ENCODE data around the gene PTN. TPM values are rescaled to one million over a fixed set of nuclear protein-coding genes. Genes with fewer than 3 reads are reported as not detected.
"Not testable (repeated sequence)": the region's sequence is repeated elsewhere in the genome, so short reads cannot be mapped to it uniquely, and the experiment has no call there.

PTN gene
- total and polyA plus RNA-seq, 9 of the 15 experiments (the other 6 are each of a cell fraction or from before 2014, with no cell fraction given): not detected

DNA sequence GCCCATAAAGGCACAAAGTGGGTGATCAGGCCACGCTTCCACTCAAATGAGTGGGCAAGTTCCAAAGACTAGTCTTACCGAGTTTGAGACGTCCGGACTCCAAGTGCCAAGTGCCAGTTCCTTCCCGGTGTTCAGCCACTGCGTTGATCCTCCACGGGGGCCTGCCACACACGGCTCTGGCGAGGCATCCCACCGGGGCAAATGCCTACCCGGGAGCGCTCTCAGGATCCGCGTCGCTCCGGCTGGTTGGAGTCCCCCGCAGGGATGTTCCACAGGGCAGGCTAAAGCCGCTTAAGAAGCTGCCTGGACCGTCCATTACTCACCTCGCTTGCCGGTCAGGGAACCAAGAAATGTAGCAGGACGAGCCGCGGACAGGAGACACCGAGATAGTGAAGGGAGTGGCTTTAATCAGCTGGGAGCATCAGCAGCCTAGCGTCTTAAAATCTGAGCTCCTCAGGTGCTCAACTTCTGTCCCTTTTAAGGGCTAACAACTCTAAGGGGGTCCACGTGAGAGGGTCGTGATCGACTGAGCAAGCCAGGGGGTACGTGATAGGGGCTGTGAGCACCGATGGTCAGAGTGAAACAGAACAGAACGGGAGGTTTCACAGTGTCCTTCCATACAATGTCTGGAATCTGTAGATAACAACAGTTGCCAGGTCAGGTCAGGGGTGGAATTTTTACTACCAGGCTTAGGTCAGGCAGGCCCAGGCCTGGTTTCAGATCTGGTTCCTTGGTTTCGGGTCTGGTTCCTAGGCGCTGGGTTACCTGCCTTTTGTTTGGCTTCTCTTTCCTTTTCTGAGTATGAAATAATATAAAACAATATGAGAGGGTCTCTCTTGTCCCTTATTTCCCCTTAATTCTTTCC is 75.3 kb downstream of the PTN start:
- H3K27me3 ChIP-seq (ENCODE audit: control insufficient read depth in 2 of 2, insufficient read depth in 2 of 2, low read length in 2 of 2); DNase-seq (ENCODE audit: extremely low read depth in 1 of 4, low spot score in 3 of 4); H2AFZ ChIP-seq (ENCODE audit: low read depth, low read length); FAIRE-seq; in situ Hi-C loops (cut with MboI); BruUV-seq (replicated peaks); H3K4me2 ChIP-seq (ENCODE audit: insufficient read depth, low read length); H3K9ac ChIP-seq (ENCODE audit: insufficient read depth in 1 of 2, low read depth in 2 of 2, low read length in 2 of 2); H4K20me1 ChIP-seq (replicated peaks; ENCODE audit: control insufficient read depth, insufficient read depth, low read length); CTCF ChIA-PET (ENCODE audit: low intra/inter-chr PET ratio); H3K4me1 ChIP-seq (replicated peaks in 1 of 2; ENCODE audit: control insufficient read depth in 2 of 2, insufficient read depth in 2 of 2, low read length in 2 of 2); H3K36me3 ChIP-seq (ENCODE audit: control insufficient read depth, insufficient read depth, low read length); intact Hi-C loops (cut with micrococcal nuclease); H3K9me1 ChIP-seq (ENCODE audit: control insufficient read depth, insufficient read depth, low read length); H3K9me3 ChIP-seq (replicated peaks; ENCODE audit: control insufficient read depth, insufficient read depth, low read depth, low read length); H3K4me3 ChIP-seq; H3K27ac ChIP-seq (ENCODE audit: extremely low read depth, low read depth, low read length); POLR2A ChIA-PET; H3K79me2 ChIP-seq (ENCODE audit: control insufficient read depth, insufficient read depth, low read length); ATAC-seq: not testable (repeated sequence)
- 1% methylated on average over 34 of the region's 34 CpGs for WGBS (ENCODE audit: insufficient coverage, low coverage, missing lambda C conversion rate)

DNA sequence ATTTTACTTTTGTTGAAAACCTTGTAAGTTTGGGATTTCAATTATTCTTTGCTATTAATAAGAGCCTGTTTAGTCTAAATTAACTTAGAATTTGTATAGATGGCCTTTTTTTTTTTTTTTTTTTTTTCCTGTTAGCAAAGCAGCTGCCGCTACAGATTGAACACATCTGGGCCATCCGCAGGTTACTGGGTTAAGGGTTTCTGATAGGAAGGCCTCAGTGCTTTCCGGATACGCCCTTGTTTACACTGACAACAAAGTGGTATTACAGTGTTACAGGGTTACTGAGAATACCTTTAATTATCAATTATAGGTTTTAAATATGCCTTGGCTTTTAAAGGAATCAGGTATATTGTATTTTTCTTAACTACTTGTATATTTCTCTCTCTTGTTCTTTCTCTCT is 76.8 kb downstream of the PTN start:
- Histone ChIP-seq H3K79me2 (ENCODE audit: control insufficient read depth, insufficient read depth, low read length) (no peaks in the 10 kb centered on the region), H3K4me1 (replicated peaks in 1 of 2; ENCODE audit: control insufficient read depth in 2 of 2, insufficient read depth in 2 of 2, low read length in 2 of 2) (no peaks in the 10 kb centered on the region), H4K20me1 (replicated peaks; ENCODE audit: control insufficient read depth, insufficient read depth, low read length) (no peaks in the 10 kb centered on the region), H3K9ac (ENCODE audit: insufficient read depth in 1 of 2, low read depth in 2 of 2, low read length in 2 of 2) (no peak overlapping the region), H2AFZ (ENCODE audit: low read depth, low read length) (no peak overlapping the region), H3K9me1 (ENCODE audit: control insufficient read depth, insufficient read depth, low read length) (no peaks in the 10 kb centered on the region), H3K4me2 (ENCODE audit: insufficient read depth, low read length) (no peak overlapping the region), H3K9me3 (replicated peaks; ENCODE audit: control insufficient read depth, insufficient read depth, low read depth, low read length) (0 out of 2 replicates have a peak, but pooled peaks cover 1% of the 10 kb centered on the region), H3K27ac (ENCODE audit: extremely low read depth, low read depth, low read length) (no peak overlapping the region), H3K4me3 (no peak overlapping the region), H3K27me3 (ENCODE audit: control insufficient read depth in 2 of 2, insufficient read depth in 2 of 2, low read length in 2 of 2) (no peaks in the 10 kb centered on the region), H3K36me3 (ENCODE audit: control insufficient read depth, insufficient read depth, low read length) (no peaks in the 10 kb centered on the region)
- ATAC-seq (no peak), FAIRE-seq (no peak), DNase-seq (ENCODE audit: extremely low read depth in 1 of 4, low spot score in 3 of 4) (no peak)
- ChIA-PET CTCF (ENCODE audit: low intra/inter-chr PET ratio) (no interaction called here), POLR2A (no interaction called here)
- BruUV-seq (replicated peaks): no TSS peak
- no peak for TF ChIP-seq PRPF4 (IDR thresholded peaks at IDR 0.05; ENCODE audit: insufficient read depth, low read depth, low read length, poor library complexity, severe bottlenecking)
- no peak for TF ChIP-seq ZNF239 (CRISPR knock-in tag; IDR thresholded peaks at IDR 0.05)
- no peak for TF ChIP-seq KLF16 (IDR thresholded peaks at IDR 0.05)
- TF ChIP-seq MYNN (IDR thresholded peaks at IDR 0.05): no peak
- no peak for TF ChIP-seq MYNN (CRISPR knock-in tag; IDR thresholded peaks at IDR 0.05)
- no peak for TF ChIP-seq SRSF3 (IDR thresholded peaks at IDR 0.05; ENCODE audit: insufficient read depth, low read length)
- intact Hi-C loops (cut with micrococcal nuclease) (no loop called here), in situ Hi-C loops (cut with MboI) (no loop called here)
- 0% methylated on average over 4 of the region's 4 CpGs for WGBS (ENCODE audit: insufficient coverage, low coverage, missing lambda C conversion rate)

DNA sequence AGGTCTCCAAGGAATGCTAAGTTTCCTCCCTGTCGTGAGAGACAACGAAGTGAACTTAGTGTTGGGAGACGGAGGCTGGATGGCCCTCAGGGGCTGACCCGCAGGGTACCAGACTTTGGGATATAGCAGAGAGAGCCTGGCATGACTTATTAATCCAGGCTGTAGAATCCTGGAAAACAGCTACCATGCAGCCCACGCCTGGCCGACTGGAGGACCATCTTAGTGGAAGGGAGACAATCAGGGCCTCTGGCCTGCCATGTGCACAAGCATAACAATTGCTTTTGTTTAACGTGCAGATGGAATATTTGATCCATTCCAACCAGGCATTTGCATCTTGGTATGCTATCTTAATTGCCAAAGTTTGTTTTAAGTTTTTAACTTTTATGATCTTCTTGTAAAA is 78.1 kb downstream of the PTN start:
- H3K9me1 ChIP-seq (ENCODE audit: control insufficient read depth, insufficient read depth, low read length); H3K4me3 ChIP-seq; DNase-seq (ENCODE audit: extremely low read depth in 1 of 4, low spot score in 3 of 4); POLR2A ChIA-PET; H3K79me2 ChIP-seq (ENCODE audit: control insufficient read depth, insufficient read depth, low read length); intact Hi-C loops (cut with micrococcal nuclease); H3K27me3 ChIP-seq (ENCODE audit: control insufficient read depth in 2 of 2, insufficient read depth in 2 of 2, low read length in 2 of 2); H3K9ac ChIP-seq (ENCODE audit: insufficient read depth in 1 of 2, low read depth in 2 of 2, low read length in 2 of 2); H3K4me2 ChIP-seq (ENCODE audit: insufficient read depth, low read length); BruUV-seq (replicated peaks); in situ Hi-C loops (cut with MboI); FAIRE-seq; H3K27ac ChIP-seq (ENCODE audit: extremely low read depth, low read depth, low read length); H3K36me3 ChIP-seq (ENCODE audit: control insufficient read depth, insufficient read depth, low read length); H3K9me3 ChIP-seq (replicated peaks; ENCODE audit: control insufficient read depth, insufficient read depth, low read depth, low read length); ATAC-seq; CTCF ChIA-PET (ENCODE audit: low intra/inter-chr PET ratio); H3K4me1 ChIP-seq (replicated peaks in 1 of 2; ENCODE audit: control insufficient read depth in 2 of 2, insufficient read depth in 2 of 2, low read length in 2 of 2); H2AFZ ChIP-seq (ENCODE audit: low read depth, low read length); H4K20me1 ChIP-seq (replicated peaks; ENCODE audit: control insufficient read depth, insufficient read depth, low read length): not testable (repeated sequence)
- WGBS (ENCODE audit: insufficient coverage, low coverage, missing lambda C conversion rate): 1% methylated on average over 7 of the region's 7 CpGs
